ENCODE measurements around the gene HMGXB3.

Gene HMGXB3

GRCh38 chr5:149961186-149961685, 39.3 kb upstream of the HMGXB3 start:
- no peak for DNase-seq (ENCODE audit: low read depth, low spot score)
- Histone ChIP-seq H3K36me3 (ENCODE audit: control insufficient read depth, insufficient read depth, low read length) (no peaks in the 10 kb centered on the region), H3K4me1 (ENCODE audit: control insufficient read depth, insufficient read depth, low read length) (peaks cover 2% of the 10 kb centered on the region; the same call in 1 of the 2 replicates), H3K27ac (ENCODE audit: low read length) (no peak overlapping the region), H3K9me3 (ENCODE audit: control insufficient read depth, insufficient read depth, low read length) (no peaks in the 10 kb centered on the region), H3K27me3 (ENCODE audit: control insufficient read depth, insufficient read depth, low read length) (no peaks in the 10 kb centered on the region; the same call in 1 of the 2 replicates), H3K4me3 (ENCODE audit: low read length) (peak overlapping the region; percentile 75)
- no CpG with 5 or more reads among the region's 23 CpGs for WGBS (ENCODE audit: insufficient coverage, insufficient read length)

- Histone ChIP-seq H3K9me3 (ENCODE audit: control insufficient read depth, insufficient read depth, low read length) (no peaks in the 10 kb centered on the region), H3K36me3 (ENCODE audit: control insufficient read depth, insufficient read depth, low read length) (no peaks in the 10 kb centered on the region), H3K27ac (ENCODE audit: low read length) (no peak overlapping the region), H3K4me1 (ENCODE audit: control insufficient read depth, insufficient read depth, low read length) (peaks cover 2% of the 10 kb centered on the region; the same call in 1 of the 2 replicates), H3K4me3 (ENCODE audit: low read length) (no peak overlapping the region), H3K27me3 (ENCODE audit: control insufficient read depth, insufficient read depth, low read length) (no peaks in the 10 kb centered on the region; the same call in 1 of the 2 replicates)
- WGBS (ENCODE audit: insufficient coverage, insufficient read length): no CpG with 5 or more reads among the region's 6 CpGs
- DNase-seq (ENCODE audit: low read depth, low spot score): no peak
Observed at GRCh38 chr5:149961957-149962409, 38.6 kb upstream of the HMGXB3 start.

- H3K27ac ChIP-seq (ENCODE audit: low read length): no peak overlapping the region
- no peak overlapping the region for H3K4me3 ChIP-seq (ENCODE audit: low read length)
- DNase-seq (ENCODE audit: low read depth, low spot score): no peak
- no peaks in the 10 kb centered on the region; the same call in 1 of the 2 replicates for H3K27me3 ChIP-seq (ENCODE audit: control insufficient read depth, insufficient read depth, low read length)
- peaks cover 2% of the 10 kb centered on the region; the same call in 1 of the 2 replicates for H3K4me1 ChIP-seq (ENCODE audit: control insufficient read depth, insufficient read depth, low read length)
- no peaks in the 10 kb centered on the region for H3K36me3 ChIP-seq (ENCODE audit: control insufficient read depth, insufficient read depth, low read length)
- H3K9me3 ChIP-seq (ENCODE audit: control insufficient read depth, insufficient read depth, low read length): no peaks in the 10 kb centered on the region
- WGBS (ENCODE audit: insufficient coverage, insufficient read length): no CpG with 5 or more reads among the region's 5 CpGs
Observed at GRCh38 chr5:149962601-149963300, 37.8 kb upstream of the HMGXB3 start.

GRCh38 chr5:149963729-149964128, 36.8 kb upstream of the HMGXB3 start:
- Histone ChIP-seq H3K4me3 (ENCODE audit: low read length) (no peak overlapping the region), H3K9me3 (ENCODE audit: control insufficient read depth, insufficient read depth, low read length) (no peaks in the 10 kb centered on the region), H3K27ac (ENCODE audit: low read length) (no peak overlapping the region), H3K36me3 (ENCODE audit: control insufficient read depth, insufficient read depth, low read length) (no peaks in the 10 kb centered on the region), H3K4me1 (ENCODE audit: control insufficient read depth, insufficient read depth, low read length) (peaks cover 2% of the 10 kb centered on the region; the same call in 1 of the 2 replicates), H3K27me3 (ENCODE audit: control insufficient read depth, insufficient read depth, low read length) (no peaks in the 10 kb centered on the region; the same call in 1 of the 2 replicates)
- DNase-seq (ENCODE audit: low read depth, low spot score): no peak
- WGBS (ENCODE audit: insufficient coverage, insufficient read length): no CpG with 5 or more reads among the region's 3 CpGs

GRCh38 chr5:149966946-149967345, 33.6 kb upstream of the HMGXB3 start:
- Histone ChIP-seq H3K27ac (ENCODE audit: low read length) (no peak overlapping the region), H3K4me1 (ENCODE audit: control insufficient read depth, insufficient read depth, low read length) (no peaks in the 10 kb centered on the region), H3K36me3 (ENCODE audit: control insufficient read depth, insufficient read depth, low read length) (no peaks in the 10 kb centered on the region), H3K9me3 (ENCODE audit: control insufficient read depth, insufficient read depth, low read length) (no peaks in the 10 kb centered on the region), H3K4me3 (ENCODE audit: low read length) (no peak overlapping the region), H3K27me3 (ENCODE audit: control insufficient read depth, insufficient read depth, low read length) (no peaks in the 10 kb centered on the region)
- DNase-seq (ENCODE audit: low read depth, low spot score): no peak
- whole genome bisulfite sequencing (ENCODE audit: insufficient coverage, insufficient read length): no CpG with 5 or more reads among the region's 3 CpGs

- no peaks in the 10 kb centered on the region for H3K9me3 ChIP-seq (ENCODE audit: control insufficient read depth, insufficient read depth, low read length)
- DNase-seq (ENCODE audit: low read depth, low spot score): no peak
- H3K4me3 ChIP-seq (ENCODE audit: low read length): no peak overlapping the region
- no CpG with 5 or more reads among the region's 4 CpGs for WGBS (ENCODE audit: insufficient coverage, insufficient read length)
- no peak overlapping the region for H3K27ac ChIP-seq (ENCODE audit: low read length)
- H3K4me1 ChIP-seq (ENCODE audit: control insufficient read depth, insufficient read depth, low read length): no peaks in the 10 kb centered on the region
- no peaks in the 10 kb centered on the region for H3K27me3 ChIP-seq (ENCODE audit: control insufficient read depth, insufficient read depth, low read length)
- H3K36me3 ChIP-seq (ENCODE audit: control insufficient read depth, insufficient read depth, low read length): no peaks in the 10 kb centered on the region
Observed at GRCh38 chr5:149969181-149969930, 31.2 kb upstream of the HMGXB3 start.

- H3K9me3 ChIP-seq (ENCODE audit: control insufficient read depth, insufficient read depth, low read length): no peaks in the 10 kb centered on the region
- no peak overlapping the region for H3K4me3 ChIP-seq (ENCODE audit: low read length)
- no peaks in the 10 kb centered on the region for H3K4me1 ChIP-seq (ENCODE audit: control insufficient read depth, insufficient read depth, low read length)
- WGBS (ENCODE audit: insufficient coverage, insufficient read length): no CpG with 5 or more reads among the region's 2 CpGs
- no peak overlapping the region for H3K27ac ChIP-seq (ENCODE audit: low read length)
- H3K36me3 ChIP-seq (ENCODE audit: control insufficient read depth, insufficient read depth, low read length): peaks cover 3% of the 10 kb centered on the region; the same call in 1 of the 2 replicates
- H3K27me3 ChIP-seq (ENCODE audit: control insufficient read depth, insufficient read depth, low read length): no peaks in the 10 kb centered on the region
- no peak for DNase-seq (ENCODE audit: low read depth, low spot score)
Observed at GRCh38 chr5:149975409-149975808, 25.1 kb upstream of the HMGXB3 start.

GRCh38 chr5:149979896-149980295, 20.6 kb upstream of the HMGXB3 start:
- Histone ChIP-seq H3K27ac (ENCODE audit: low read length) (no peak overlapping the region), H3K36me3 (ENCODE audit: control insufficient read depth, insufficient read depth, low read length) (peaks cover 3% of the 10 kb centered on the region; the same call in 1 of the 2 replicates)
- no CpG with 5 or more reads among the region's 1 CpG for WGBS (ENCODE audit: insufficient coverage, insufficient read length)

GRCh38 chr5:149981206-149981605, 19.3 kb upstream of the HMGXB3 start:
- Histone ChIP-seq H3K36me3 (ENCODE audit: control insufficient read depth, insufficient read depth, low read length) (peaks cover 3% of the 10 kb centered on the region; the same call in 1 of the 2 replicates), H3K4me1 (ENCODE audit: control insufficient read depth, insufficient read depth, low read length) (no peaks in the 10 kb centered on the region), H3K27ac (ENCODE audit: low read length) (no peak overlapping the region), H3K9me3 (ENCODE audit: control insufficient read depth, insufficient read depth, low read length) (no peaks in the 10 kb centered on the region), H3K27me3 (ENCODE audit: control insufficient read depth, insufficient read depth, low read length) (no peaks in the 10 kb centered on the region), H3K4me3 (ENCODE audit: low read length) (no peak overlapping the region)
- WGBS (ENCODE audit: insufficient coverage, insufficient read length): no CpG with 5 or more reads among the region's 3 CpGs
- no peak for DNase-seq (ENCODE audit: low read depth, low spot score)

More at GRCh38 chr5:149979896-149980295, 20.6 kb upstream of the HMGXB3 start:
- Histone ChIP-seq H3K27me3 (ENCODE audit: control insufficient read depth, insufficient read depth, low read length) (no peaks in the 10 kb centered on the region), H3K9me3 (ENCODE audit: control insufficient read depth, insufficient read depth, low read length) (no peaks in the 10 kb centered on the region), H3K4me3 (ENCODE audit: low read length) (no peak overlapping the region), H3K4me1 (ENCODE audit: control insufficient read depth, insufficient read depth, low read length) (no peaks in the 10 kb centered on the region)
- no peak for DNase-seq (ENCODE audit: low read depth, low spot score)

GRCh38 chr5:149982505-149982904, 18.0 kb upstream of the HMGXB3 start:
- no peak overlapping the region for H3K4me3 ChIP-seq (ENCODE audit: low read length)
- no peak overlapping the region for H3K27ac ChIP-seq (ENCODE audit: low read length)
- H3K9me3 ChIP-seq (ENCODE audit: control insufficient read depth, insufficient read depth, low read length): no peaks in the 10 kb centered on the region
- H3K36me3 ChIP-seq (ENCODE audit: control insufficient read depth, insufficient read depth, low read length): peaks cover 3% of the 10 kb centered on the region; the same call in 1 of the 2 replicates
- H3K4me1 ChIP-seq (ENCODE audit: control insufficient read depth, insufficient read depth, low read length): no peaks in the 10 kb centered on the region
- no peak for DNase-seq (ENCODE audit: low read depth, low spot score)
- H3K27me3 ChIP-seq (ENCODE audit: control insufficient read depth, insufficient read depth, low read length): no peaks in the 10 kb centered on the region

All from iPS DF 6.9 (cell line).